Measurements from ENCODE around the gene TSEN15. TPM values are rescaled to one million over a fixed set of nuclear protein-coding genes. Genes with fewer than 3 reads are reported as not detected.

The TSEN15 gene
- total RNA-seq, 1 donor from 2014 or later: 22.4 TPM

DNA sequence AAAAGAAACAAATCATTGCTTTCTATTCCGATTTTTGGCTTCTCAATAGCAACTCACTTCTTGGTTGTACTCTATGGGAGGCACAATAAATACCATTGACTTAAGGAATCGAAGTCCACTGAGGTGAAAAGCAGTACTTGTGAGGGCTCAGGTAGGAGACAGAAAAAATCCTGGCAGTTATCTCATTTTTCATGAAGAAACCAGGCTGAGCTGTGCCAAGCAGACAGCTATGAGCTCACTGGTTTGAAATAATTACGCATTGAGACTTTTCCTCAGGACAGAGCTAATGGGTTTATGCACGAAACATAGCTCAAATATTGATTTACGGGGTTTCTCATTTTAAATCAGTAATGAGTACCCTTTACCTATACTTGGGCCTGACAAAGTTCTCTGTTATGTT is 32.5 kb upstream of the TSEN15 start:
- peaks cover 7% of the 10 kb centered on the region for H3K4me1 Mint-ChIP-seq (ENCODE audit: low read depth)
- no peak overlapping the region for H3K27ac Mint-ChIP-seq
- TF ChIP-seq, protein P1, sequence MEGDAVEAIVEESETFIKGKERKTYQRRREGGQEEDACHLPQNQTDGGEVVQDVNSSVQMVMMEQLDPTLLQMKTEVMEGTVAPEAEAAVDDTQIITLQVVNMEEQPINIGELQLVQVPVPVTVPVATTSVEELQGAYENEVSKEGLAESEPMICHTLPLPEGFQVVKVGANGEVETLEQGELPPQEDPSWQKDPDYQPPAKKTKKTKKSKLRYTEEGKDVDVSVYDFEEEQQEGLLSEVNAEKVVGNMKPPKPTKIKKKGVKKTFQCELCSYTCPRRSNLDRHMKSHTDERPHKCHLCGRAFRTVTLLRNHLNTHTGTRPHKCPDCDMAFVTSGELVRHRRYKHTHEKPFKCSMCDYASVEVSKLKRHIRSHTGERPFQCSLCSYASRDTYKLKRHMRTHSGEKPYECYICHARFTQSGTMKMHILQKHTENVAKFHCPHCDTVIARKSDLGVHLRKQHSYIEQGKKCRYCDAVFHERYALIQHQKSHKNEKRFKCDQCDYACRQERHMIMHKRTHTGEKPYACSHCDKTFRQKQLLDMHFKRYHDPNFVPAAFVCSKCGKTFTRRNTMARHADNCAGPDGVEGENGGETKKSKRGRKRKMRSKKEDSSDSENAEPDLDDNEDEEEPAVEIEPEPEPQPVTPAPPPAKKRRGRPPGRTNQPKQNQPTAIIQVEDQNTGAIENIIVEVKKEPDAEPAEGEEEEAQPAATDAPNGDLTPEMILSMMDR (IDR thresholded peaks at IDR 0.05; ENCODE audit: unreplicated experiment): no peak
- H3K4me3 Mint-ChIP-seq (ENCODE audit: low read depth): no peak overlapping the region
- DNase-seq (ENCODE audit: low spot score, unreplicated experiment): no peak
- H3K27me3 Mint-ChIP-seq: peaks cover 15% of the 10 kb centered on the region
- no peaks in the 10 kb centered on the region for H3K36me3 Mint-ChIP-seq (ENCODE audit: insufficient read depth)
- no peaks in the 10 kb centered on the region for H3K9me3 Mint-ChIP-seq (ENCODE audit: low read depth)

DNA sequence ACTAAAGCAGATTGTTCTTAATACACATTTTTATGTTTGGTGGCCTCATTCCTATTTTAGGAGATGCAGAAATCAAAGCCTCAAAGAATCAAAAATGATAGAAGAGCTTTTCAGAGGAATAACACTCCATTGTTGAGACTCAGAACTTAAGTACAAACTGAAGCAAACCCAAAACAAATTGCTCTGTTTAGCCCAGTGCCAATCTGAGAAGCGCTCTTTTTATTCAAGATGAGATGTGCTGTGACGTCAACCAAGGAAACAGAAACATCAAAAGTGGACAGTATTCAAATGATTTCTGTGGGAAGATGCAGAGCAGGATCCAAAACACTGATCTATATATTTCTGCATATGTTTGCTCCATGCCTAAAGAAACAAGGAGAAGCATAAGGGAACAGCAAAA is 32.0 kb upstream of the TSEN15 start:
- H3K27ac Mint-ChIP-seq: no peak overlapping the region
- no peaks in the 10 kb centered on the region for H3K36me3 Mint-ChIP-seq (ENCODE audit: insufficient read depth)
- H3K4me3 Mint-ChIP-seq (ENCODE audit: low read depth): no peak overlapping the region
- TF ChIP-seq, protein P1 (IDR thresholded peaks at IDR 0.05; ENCODE audit: unreplicated experiment): no peak
- H3K4me1 Mint-ChIP-seq (ENCODE audit: low read depth): peaks cover 7% of the 10 kb centered on the region
- no peak for DNase-seq (ENCODE audit: low spot score, unreplicated experiment)
- peaks cover 12% of the 10 kb centered on the region for H3K27me3 Mint-ChIP-seq
- no peaks in the 10 kb centered on the region for H3K9me3 Mint-ChIP-seq (ENCODE audit: low read depth)

DNA sequence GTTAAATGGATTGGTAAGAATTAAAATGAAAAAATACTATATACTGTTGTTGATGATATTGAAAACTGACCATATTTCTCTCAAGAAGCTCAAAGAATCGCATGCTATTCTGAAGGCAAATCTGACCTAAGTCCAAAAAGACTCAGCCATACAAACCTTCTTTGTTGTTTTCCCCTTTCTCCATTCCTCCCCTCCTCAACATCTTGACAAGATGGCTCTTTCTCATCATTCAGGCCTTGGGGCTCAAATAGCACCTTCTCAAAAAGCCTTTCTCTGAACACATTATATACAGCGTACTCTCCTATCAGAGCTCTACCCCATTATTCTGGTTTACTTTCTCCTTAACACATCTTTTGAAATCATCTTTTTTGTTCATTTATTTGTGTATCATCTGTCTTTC is 31.2 kb upstream of the TSEN15 start:
- Mint-ChIP-seq H3K4me1 (ENCODE audit: low read depth) (peaks cover 11% of the 10 kb centered on the region), H3K36me3 (ENCODE audit: insufficient read depth) (no peaks in the 10 kb centered on the region), H3K9me3 (ENCODE audit: low read depth) (no peaks in the 10 kb centered on the region), H3K27ac (no peak overlapping the region), H3K27me3 (peaks cover 7% of the 10 kb centered on the region), H3K4me3 (ENCODE audit: low read depth) (no peak overlapping the region)
- TF ChIP-seq, protein P1 (IDR thresholded peaks at IDR 0.05; ENCODE audit: unreplicated experiment): no peak
- no peak for DNase-seq (ENCODE audit: low spot score, unreplicated experiment)

DNA sequence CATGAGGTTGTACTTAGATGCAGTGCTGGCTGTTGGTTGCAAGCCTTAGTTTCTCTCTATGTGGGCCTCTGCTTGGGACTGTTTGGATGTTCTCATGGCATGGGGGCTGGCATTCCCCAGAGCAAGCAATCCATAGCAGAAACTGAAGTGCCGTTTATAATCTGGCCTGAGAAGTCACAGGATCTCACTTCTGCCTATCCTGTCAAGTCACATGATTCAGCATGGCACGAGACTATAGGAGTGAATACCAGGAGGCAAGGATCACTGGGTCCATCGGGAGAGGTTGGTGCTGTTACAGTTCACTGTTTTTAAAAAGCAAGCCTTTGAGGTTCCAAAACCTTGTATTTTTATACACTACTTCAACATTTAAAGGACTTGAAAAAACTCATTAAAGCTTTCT is 30.7 kb upstream of the TSEN15 start:
- H3K27ac Mint-ChIP-seq: no peak overlapping the region
- peaks cover 7% of the 10 kb centered on the region for H3K27me3 Mint-ChIP-seq
- no peaks in the 10 kb centered on the region for H3K9me3 Mint-ChIP-seq (ENCODE audit: low read depth)
- H3K4me3 Mint-ChIP-seq (ENCODE audit: low read depth): no peak overlapping the region
- peaks cover 11% of the 10 kb centered on the region for H3K4me1 Mint-ChIP-seq (ENCODE audit: low read depth)
- H3K36me3 Mint-ChIP-seq (ENCODE audit: insufficient read depth): no peaks in the 10 kb centered on the region
- no peak for DNase-seq (ENCODE audit: low spot score, unreplicated experiment)
- TF ChIP-seq, protein P1 (IDR thresholded peaks at IDR 0.05; ENCODE audit: unreplicated experiment): no peak

DNA sequence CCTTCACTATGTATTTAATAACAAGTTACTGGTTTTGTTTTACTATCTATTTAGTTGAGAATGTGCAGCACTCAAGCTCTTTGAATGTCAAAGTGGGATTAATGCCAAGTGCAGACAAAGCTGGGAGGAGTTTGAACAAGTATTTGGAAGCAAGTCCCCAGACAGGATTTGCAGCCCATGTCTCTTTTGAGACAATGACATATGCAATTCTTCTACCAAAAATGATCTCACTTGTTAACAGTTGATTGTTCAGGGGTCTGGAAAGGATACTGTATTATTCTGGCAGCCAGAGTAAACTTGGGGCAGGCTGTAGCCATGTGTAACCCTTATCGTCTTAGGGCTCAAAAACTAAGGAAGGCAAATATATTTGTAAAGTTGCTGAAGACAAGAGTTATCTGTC is 29.8 kb upstream of the TSEN15 start:
- Mint-ChIP-seq H3K27me3 (peaks cover 12% of the 10 kb centered on the region), H3K36me3 (ENCODE audit: insufficient read depth) (no peaks in the 10 kb centered on the region)

More for the DNA sequence above, 29.8 kb upstream of the TSEN15 start:
- no peak overlapping the region for H3K27ac Mint-ChIP-seq
- peaks cover 11% of the 10 kb centered on the region for H3K4me1 Mint-ChIP-seq (ENCODE audit: low read depth)
- DNase-seq (ENCODE audit: low spot score, unreplicated experiment): no peak
- TF ChIP-seq, protein P1 (IDR thresholded peaks at IDR 0.05; ENCODE audit: unreplicated experiment): no peak
- no peak overlapping the region for H3K4me3 Mint-ChIP-seq (ENCODE audit: low read depth)
- no peaks in the 10 kb centered on the region for H3K9me3 Mint-ChIP-seq (ENCODE audit: low read depth)

All from progenitor cell of endocrine pancreas (in vitro differentiated cells).